ENCODE measurements around the gene CDCA7L.

- TF ChIP-seq REST (IDR thresholded peaks at IDR 0.05; ENCODE audit: low read depth, low read length) (no peak), EP300 (IDR thresholded peaks at IDR 0.05; ENCODE audit: borderline replicate concordance in 1 of 2, low read depth in 1 of 2, low read length in 1 of 2) (no peak), TEAD4 (IDR thresholded peaks at IDR 0.05; ENCODE audit: borderline replicate concordance, insufficient read depth) (no peak), EZH2phosphoT487 (IDR thresholded peaks at IDR 0.05; ENCODE audit: borderline replicate concordance, low read depth) (no peak)
- TF ChIP-seq, protein P1, sequence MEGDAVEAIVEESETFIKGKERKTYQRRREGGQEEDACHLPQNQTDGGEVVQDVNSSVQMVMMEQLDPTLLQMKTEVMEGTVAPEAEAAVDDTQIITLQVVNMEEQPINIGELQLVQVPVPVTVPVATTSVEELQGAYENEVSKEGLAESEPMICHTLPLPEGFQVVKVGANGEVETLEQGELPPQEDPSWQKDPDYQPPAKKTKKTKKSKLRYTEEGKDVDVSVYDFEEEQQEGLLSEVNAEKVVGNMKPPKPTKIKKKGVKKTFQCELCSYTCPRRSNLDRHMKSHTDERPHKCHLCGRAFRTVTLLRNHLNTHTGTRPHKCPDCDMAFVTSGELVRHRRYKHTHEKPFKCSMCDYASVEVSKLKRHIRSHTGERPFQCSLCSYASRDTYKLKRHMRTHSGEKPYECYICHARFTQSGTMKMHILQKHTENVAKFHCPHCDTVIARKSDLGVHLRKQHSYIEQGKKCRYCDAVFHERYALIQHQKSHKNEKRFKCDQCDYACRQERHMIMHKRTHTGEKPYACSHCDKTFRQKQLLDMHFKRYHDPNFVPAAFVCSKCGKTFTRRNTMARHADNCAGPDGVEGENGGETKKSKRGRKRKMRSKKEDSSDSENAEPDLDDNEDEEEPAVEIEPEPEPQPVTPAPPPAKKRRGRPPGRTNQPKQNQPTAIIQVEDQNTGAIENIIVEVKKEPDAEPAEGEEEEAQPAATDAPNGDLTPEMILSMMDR (IDR thresholded peaks at IDR 0.05): no peak
Observed at GRCh38 chr7:21965291-21965690, 19.6 kb upstream of the CDCA7L start.
